Hindlimb muscle (tissue), 1 donor: ENCODE data around the gene ANKRD44. TPM values are rescaled to one million over a fixed set of nuclear protein-coding genes. Genes with fewer than 3 reads are reported as not detected.
"Not testable (repeated sequence)": the region's sequence is repeated elsewhere in the genome, so short reads cannot be mapped to it uniquely, and the experiment has no call there.

Experiments used
- DNase-seq: peaks from one replicate; pipeline ENCODE4 v3.0.0-alpha.2; 2013
- polyA plus RNA-seq: library from polyadenylated mRNA; unstranded; fragments of 120-200 nt; gene quantifications from one replicate; pipeline ENCODE4 v1.2.1, GENCODE V29; 2013; ENCODE audit not compliant: insufficient read length

The ANKRD44 gene
- polyA plus RNA-seq, 1 donor, result 20.7 TPM

DNA sequence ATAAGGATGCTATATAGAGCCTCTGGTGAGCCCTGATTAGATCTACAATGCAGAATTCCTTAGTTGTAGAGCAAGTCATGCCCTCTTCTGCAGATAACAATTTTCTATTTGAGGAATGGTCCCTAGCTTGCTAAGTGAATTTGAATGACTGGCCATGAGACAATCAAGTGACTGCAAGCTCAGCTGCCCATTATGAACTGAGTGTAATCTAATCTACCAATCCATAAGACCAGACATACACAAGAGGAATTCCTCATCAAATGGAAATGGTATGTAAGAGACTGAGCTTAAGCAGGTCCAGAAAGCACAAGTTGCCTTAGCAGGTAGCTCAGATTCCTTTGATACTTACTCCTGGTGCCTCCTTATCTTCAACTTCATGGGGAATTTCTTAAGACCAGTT, 4.8 kb upstream of the ANKRD44 start:
- DNase-seq, result no peak

DNA sequence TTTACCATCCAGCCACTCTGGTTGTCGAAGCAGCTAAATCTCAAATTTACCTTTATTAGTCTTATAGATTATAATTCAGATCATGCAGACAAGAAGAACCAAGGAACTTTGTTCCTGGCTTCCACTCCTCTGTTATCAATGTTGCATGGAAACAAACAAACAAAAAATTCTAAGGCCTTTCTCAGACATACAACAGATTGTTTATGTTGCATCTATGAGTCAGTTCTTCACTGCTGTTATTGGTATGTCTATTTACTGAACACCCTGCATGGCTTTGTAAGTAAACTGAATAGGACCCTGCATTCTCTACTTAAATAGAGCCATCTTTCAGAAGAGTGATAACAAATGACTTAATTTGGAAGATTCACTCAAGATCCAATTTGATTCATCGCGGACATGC, 1.6 kb upstream of the ANKRD44 start:
- no peak for DNase-seq

DNA sequence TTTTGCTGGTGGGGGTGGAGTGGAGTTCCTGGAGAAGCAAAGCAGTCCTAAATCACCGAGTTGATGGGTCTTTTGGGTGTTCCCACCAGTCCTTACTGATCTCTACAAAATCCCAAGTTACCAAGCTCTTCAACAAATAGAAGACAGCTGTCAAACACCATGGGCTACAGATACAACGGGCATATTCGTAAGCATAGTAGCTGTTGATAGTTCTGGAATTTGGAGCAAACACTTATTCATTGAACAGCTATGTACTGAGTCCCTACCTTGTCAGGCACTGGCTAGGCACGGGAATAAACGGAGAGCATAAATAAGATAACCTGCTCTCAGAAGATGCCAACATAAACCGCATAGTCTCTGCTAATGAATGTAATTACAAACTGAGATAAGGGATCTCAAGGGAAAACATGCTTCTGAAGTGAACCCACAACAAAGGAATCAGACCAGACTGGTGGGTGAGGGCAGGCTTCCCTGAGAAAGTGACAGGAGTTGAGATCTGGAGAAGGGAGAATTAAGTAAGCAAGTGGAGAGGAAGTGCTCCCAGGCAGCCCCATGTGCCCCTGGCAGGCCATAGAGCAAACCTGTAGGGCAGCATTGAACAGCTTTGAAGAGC, 947 bp upstream of the ANKRD44 start:
- DNase-seq, result no peak

DNA sequence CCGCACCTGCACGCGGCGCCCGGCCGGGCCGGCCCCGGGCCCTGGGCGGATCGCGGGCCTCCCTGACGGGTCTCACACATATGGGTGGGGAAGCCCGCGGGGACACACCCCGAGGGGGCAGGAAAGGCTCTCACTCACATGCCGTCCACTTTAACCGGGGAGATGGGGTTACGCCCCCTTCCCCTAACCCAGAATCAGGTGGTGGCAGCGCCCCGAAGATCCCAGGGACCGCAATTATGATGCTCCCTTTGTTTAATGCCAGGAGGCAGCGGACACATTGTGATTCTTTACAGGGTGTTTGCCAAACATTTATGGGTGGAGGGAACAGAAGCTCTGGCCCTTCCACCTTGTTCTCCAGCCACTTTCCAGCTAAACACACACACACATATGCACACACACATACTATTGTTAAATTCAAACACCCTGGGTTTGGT, 424 bp upstream of the ANKRD44 start:
- DNase-seq, result no peak

DNA sequence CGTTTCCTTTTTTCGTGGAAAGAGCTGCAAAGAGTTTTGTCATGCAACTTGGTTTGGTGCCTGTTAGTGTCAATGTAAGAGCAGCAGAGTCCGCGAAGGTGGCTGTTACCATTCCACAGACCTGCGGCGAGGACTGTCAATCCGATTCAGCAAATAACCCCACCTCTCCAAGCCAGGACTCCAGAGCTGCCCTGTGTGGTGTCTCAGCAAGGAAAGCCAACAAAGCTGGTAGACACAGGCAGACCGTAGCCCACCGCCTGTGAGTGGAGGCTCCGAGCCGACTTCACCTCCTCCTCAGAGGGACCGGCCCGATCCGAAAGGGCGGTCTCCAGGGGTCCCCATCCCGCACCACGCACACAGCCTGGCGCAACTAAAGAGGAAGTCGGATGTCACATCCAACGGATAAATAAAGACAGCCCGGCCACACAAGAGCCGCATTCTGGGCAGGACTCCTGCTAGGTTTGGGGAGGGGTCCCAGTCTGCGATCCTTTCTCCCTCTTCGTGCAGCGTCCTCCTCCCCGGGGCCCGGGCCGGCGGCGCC, 819 bp downstream of the ANKRD44 start:
- no peak for DNase-seq

DNA sequence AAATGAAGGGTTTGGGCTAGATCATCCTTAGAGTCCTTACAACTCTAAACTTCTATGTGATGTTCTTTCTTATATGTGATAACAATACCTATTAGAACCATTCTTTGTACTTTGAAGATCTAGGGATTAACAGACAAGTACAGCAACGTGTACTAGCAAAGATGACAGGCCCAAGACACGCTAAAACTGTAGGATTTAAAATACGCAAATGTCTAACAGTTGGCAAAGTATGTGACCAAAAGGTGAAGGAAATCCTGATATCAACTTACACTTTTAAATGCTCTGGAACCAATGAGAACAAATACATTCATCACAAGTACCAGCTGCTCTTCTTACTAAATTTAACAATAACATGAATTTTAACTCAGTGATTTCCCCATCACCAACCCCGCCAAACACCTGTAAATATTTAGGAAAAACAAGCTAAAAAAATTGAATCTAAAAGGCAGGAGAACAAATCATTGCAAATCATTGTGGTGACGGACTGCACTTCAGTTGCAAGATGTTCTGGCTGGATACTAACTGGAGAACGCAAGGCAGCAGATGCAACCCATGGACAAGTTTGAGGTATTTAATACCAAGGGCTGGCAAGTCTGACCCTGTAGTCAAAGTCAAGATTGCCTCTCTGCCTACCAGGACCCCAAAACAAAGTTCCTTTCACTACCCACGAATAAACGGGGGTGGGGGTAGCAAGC, 1.4 kb downstream of the ANKRD44 start:
- no peak for DNase-seq

DNA sequence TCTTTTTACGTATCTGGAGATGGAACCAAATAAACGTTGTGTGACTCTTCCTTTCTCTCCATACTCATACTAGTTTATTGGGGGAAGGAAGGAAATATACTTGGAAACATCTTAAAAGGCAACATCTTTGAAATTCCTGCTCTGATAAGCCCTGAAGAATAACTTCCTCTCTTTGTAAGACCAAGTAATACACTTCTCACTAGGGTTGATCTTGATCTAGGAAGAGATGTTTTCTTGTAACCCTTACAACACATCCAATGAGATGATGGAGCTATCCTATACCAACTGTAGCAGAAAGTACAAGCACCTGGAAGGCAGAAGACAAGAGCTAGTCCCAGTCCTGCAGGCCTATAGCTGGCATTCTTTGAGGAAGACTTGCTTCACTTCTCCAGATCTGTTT, 2.0 kb downstream of the ANKRD44 start:
- DNase-seq, result no peak

DNA sequence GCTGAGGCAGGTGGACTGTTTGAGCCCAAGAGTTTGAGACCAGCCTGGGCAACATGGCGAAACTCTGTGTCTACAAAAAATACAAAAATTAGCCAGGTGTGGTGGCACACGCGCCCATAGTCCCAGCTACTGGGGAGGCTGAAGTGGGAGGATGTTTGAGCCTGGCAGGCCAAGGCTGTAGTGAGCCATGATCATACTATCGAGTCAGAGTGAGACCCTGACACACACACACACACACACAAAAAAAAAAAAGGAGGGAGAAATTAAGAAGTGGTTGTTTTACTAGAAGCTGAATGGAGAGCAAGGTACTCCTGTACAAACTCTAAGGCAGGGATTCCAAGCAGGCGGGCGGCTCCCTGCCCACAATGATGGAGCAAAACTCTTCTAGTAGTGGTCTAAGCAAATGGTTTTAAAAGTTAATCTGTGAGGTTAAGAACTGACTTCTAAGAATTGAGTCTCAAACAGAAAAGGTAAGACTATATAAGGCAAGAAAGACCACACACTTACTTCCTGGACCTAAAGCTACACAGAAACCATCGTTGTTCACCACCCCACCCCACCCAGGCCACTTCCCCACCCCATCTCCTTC, 2.6 kb downstream of the ANKRD44 start:
- DNase-seq, result no peak

DNA sequence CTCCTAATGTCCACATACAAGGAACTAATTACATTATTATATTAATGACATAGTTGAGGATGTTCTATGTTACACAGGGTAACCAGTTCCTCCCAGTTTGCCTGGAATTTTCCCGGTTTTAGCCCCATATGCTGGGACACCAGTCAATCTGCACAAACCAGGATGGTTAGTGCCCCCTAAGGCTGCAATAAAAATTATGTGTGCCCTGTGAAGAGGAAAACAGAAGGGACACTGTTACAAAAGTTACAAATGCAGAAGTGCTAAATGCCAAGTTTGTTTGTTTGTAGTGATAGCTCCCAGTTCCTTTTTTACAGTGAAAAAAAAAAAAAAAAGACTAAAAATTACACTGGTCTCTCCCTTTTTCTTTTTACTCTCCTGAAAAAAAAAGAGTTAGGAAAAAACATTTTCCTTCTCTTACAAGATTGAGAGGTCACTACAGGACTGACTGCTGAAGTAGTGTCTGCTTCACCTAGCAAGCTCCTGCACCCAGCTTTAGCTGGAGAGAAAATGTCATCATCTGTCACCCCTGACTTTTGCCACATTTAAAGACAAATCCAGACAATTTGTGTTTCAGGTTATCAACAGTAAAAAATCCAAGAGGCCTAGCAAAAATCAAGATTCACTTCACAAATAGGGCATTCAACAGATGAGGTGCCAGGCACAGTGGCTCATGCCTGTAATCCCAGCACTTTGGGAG, 3.2 kb downstream of the ANKRD44 start:
- no peak for DNase-seq

DNA sequence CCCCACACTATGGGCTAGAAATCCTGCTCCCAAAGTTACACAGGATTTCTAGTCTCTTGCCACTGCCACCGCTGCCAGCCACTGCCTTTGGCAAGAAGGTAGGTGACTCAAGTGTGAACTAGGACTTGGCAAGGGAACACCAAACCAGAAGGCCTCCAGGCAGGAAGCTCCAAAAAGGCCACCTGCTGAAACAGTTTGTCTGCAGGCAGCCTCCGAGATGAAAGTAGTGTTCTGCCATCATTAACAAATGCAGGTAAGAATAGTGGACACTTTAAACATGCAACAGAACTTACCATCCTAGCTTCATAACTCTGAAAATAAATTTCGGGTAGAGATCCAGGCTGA, 3.9 kb downstream of the ANKRD44 start:
- no peak for DNase-seq

DNA sequence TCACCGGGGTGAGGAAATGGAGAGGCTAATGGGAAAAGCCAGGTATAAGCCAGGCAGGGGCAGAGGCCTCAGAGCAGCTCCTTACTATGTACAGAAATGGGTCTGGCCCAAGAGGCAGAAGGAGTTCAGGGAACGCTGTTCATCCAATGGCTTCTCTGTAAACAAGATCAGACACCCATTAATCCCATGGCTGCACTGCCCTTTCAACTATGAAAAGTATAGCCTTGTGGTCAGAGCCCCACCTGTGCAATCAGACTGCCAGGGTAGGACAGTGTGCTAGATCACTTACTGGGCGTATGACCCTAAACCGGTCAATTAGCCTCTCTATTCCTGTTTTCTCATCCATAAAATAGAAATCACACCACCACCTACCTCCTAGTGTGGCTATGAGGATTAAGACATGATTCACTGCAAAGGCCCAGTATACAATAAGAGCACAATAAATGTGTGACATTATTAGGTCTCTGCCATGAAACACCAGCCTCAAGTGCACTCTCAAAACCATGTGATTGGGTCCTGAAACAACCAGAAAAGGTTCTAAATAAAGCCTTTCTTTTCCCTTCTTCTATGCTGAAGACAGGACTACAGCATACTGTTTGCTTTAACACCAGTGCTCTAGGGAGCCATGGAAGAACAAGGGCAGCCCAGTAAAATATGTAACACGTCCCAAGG, 4.4 kb downstream of the ANKRD44 start:
- DNase-seq, result no peak

DNA sequence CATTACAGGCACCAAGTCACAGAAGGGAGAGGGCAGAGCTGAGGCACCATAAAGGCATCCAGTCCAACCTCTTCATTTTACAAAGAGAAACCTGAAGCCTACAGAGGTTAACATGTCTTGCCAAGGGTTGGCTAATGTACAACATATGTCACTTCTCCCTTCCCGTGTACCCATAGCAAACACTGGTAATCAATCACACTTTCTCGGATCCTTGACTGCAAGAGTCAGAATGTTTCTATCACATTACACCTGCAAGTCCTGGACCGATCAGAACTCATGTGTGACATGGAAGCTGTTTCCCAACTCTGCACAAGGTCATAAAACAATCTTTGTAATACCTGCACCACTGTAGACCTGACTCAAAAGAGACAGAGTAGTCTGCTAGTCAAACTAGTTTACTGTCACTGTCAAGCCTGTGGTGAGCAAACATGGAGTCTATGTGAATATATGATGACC, 6.0 kb downstream of the ANKRD44 start:
- DNase-seq, result no peak

DNA sequence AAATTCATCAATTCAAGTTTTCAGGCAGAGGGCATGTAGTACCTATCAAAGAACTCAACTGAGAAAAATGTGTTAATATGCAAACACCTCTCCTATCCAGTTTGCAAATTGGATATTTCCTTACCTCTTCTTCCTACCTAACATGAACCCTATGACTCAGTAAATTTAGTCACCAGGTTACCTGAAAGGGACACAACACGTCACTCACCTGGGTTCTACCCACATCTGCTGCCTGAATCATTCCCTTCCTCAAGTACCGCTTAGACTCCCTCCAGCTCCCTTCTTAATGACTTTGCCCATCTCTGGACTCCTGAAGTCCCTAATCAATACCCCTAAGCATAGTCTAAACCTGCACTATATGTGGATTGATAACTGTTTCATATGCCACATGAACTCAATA, 10.4 kb downstream of the ANKRD44 start:
- DNase-seq, result no peak

DNA sequence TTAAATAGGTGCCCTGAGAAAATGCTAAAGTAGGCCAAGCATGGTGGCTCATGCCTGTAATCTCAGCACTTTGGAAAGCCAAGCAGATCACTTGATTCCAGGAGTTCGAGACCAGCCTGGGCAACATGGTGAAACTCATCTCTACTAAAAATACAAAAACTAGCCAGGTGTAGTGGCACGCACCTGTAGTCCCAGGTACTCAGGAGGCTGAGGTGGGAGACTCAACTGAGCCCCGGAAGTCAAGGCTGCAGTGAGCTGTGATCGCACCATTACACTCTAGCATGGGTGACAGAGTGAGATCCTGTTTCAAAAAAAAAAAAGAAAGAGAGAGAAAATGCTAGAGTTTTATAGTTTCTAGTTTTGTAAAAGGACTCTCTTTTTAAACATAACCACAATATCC, 12.0 kb downstream of the ANKRD44 start:
- no peak for DNase-seq

DNA sequence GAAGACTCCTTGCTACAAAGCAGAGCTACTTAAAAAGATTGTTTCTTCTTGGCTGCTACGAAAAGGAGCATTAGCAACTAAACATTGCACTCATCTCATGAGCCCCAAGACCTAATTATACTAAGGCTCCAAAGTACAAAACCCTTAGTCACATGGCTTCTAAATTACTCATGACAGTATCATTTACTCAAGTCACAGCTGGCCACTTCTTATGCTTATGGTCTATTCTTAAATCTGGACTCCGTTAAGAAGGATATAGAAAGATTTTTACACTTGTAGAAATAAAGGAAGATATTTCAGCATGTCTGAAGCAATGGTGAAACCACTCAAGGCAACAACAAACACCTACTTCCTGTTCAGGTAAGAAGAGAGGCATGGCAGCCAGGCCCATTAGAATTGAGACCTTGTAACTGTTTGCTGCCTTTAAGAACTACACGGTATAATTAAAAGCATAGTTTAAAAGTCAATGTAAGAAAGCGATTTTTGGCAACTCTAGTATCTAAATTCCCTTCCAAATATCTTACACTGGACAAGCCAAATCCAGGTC, 12.7 kb downstream of the ANKRD44 start:
- DNase-seq, result no peak

DNA sequence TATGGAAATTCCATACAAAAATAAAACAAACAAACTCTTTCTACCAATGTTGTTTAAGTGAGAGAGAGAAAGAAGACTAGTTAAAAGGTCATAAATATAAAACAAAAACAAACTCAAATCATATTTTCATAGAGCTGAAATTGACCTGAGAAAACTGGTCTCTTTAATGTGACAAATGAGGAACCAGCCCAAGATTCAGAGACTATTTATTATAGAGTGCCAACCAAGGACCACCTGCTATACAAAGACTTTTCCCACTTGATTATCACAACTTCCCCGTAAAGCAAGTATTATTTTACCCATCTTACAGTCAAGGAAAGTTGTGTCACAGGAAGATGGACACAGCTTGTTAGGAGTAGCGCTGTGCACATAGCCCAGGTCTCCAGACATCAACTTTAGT, 13.3 kb downstream of the ANKRD44 start:
- DNase-seq, result no peak

DNA sequence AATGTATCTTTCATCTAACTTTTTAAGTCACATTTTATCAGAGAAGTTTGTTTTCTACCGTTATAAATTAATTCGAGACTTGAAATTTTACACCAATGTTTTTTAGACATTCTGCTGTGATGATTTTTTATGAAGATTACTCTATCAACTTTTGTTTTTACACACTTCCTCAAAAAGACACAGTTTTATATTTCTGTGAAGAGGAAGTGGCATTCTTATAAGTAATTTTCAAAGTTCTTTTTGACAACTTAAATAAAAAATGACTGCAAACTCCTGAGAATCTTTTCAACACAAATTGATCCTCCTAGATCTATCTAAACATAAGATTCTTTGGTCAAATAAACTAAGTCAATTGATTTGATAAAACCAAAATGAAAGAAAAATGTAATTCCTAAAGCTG, 13.7 kb downstream of the ANKRD44 start:
- DNase-seq, result no peak

DNA sequence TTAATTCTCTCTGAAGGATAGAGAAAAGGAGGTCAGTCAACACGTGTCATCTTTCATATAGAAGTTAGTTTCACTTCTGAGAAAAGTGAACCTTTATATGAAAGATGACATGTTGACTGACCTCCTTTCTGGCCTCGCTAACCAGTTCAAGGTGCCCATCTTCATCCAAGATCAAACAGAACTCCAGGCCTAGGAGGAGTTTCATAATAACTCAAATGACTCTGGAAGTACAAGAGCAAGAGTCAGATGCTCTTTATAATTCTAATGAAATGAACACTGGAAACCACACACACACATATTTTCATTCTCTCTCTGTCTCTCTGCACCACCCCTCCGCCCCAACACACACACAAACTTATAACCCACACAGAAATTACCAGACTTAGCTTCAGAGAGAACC, 16.3 kb downstream of the ANKRD44 start:
- no peak for DNase-seq

DNA sequence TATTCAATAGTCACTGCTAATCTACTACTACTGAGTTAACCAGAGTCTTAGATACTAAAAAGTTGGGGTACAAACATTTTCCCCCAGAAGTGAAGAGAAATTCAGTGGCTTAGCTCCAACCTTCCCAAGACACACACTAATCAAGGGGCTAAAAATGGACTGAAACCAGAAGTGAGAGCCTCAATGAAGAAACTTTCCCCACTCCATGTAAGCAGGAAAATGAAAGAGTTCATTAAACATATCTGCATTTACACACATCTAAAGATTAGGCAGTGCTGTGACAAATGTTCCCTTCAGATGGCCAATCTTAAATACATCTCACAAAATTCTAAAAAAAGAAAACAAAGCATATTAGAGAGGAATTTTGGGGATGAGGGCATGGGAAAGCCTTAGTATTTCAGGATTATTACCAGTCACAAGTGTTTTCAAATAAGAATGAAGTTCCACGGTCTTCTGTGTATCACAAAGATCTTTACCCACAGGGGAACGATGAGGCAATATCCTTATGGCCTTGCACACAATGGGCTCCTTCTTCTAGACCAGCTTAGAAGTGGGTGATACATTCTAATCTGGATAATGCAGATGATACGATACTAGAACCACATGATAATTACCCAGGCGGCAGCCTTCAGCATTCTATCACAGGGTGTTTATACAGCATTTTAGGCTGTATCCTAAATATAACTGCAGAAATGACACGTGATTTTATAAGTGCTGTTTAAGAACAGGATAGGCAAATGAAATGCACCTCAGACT, 17.1 kb downstream of the ANKRD44 start:
- DNase-seq, result no peak

DNA sequence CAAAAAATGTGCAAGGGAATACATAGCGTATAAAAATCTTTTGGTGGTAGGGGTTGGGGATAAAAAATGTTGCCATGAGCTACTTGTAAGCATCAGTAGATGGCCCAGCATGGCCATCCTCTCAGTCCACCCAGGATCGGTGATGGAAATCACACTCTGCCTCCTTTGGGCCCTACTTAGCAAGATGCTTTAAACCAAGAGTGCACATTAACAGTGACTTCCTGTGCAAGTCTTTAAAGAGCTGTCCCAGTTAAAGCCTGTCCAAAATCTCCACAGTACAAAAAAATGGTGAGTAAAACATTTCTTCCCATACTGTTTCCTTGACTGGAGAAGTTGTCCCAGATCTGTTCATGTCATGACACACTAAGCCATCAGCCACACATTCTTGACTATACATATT, 18.0 kb downstream of the ANKRD44 start:
- DNase-seq, result no peak

DNA sequence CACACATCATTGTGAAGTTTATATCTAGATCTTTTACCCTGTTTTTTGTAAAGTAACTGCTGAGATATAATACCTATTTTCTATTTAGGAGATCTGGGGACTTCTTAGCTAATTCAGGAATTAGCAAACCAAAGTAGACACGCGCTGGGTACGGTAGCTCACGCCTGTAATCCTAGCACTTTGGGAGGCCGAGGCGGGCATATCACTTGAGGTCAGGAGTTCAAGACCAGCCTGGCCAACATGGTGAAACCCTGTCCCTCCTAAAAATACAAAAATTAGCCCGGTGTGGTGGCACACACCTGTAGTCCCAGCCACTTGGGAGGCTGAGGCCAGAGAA, 23.0 kb downstream of the ANKRD44 start:
- DNase-seq, result not testable (repeated sequence)
